Fibroblast of the aortic adventitia (primary cell): ENCODE data around the gene PFKFB1. TPM values are rescaled to one million over a fixed set of nuclear protein-coding genes. Genes with fewer than 3 reads are reported as not detected.

ENCODE experiments used
- DNase-seq: peaks from one replicate; pipeline ENCODE4 v3.0.0-alpha.2; 2010; ENCODE audit warnings: low read depth
- H3K4me3 ChIP-seq: 2 replicates; pipeline ENCODE4 v1.5.1; 2011; ENCODE audit warnings: low read depth, mild to moderate bottlenecking, control low read depth, low read length, moderate library complexity
- CTCF ChIP-seq: IDR thresholded peaks from 2 replicates; pipeline ENCODE4 v1.5.1; 2011; ENCODE audit warnings: mild to moderate bottlenecking, low read length, control low read depth, inconsistent platforms; ENCODE audit not compliant: insufficient read depth
- total RNA-seq: library from RNA; depleted of rRNA; stranded (reverse); fragments of >200 nt; gene quantifications from 2 replicates; pipeline ENCODE4 v1.2.3, GENCODE V29; 2012; ENCODE audit warnings: low replicate concordance

PFKFB1 gene
- total RNA-seq, 1 donor: 0.09 TPM

GRCh38 chrX:55007656-55008055 lies 13.7 kb upstream of the PFKFB1 start:
- TF ChIP-seq CTCF: no peak
- peak; percentile 73 for DNase-seq
- no peak overlapping the region for H3K4me3 ChIP-seq

GRCh38 chrX:55006827-55007621 lies 13.0 kb upstream of the PFKFB1 start:
- no peak for DNase-seq
- TF ChIP-seq CTCF: no peak
- H3K4me3 ChIP-seq: no peak overlapping the region

- no peak for DNase-seq
- TF ChIP-seq CTCF: no peak
- H3K4me3 ChIP-seq: no peak overlapping the region
Measured at GRCh38 chrX:55005256-55005655, 11.3 kb upstream of the PFKFB1 start.

- TF ChIP-seq CTCF: no peak
- H3K4me3 ChIP-seq: no peak overlapping the region
- no peak for DNase-seq
Measured at GRCh38 chrX:55004231-55004630, 10.2 kb upstream of the PFKFB1 start.

- peak; percentile 90 for DNase-seq
- peak within 1 kb of the TSS; percentile 80 for H3K4me3 ChIP-seq
- TF ChIP-seq CTCF: no peak
Measured at GRCh38 chrX:54999717-55000598, 6.0 kb upstream of the PFKFB1 start, which contains the start of gene APEX2. TSS of gene APEX2 (plus strand) at chrX:55000363. CDS start at chrX:55000423, 60 bp downstream.

- no peak for DNase-seq
- TF ChIP-seq CTCF: no peak
- H3K4me3 ChIP-seq: no peak overlapping the region
Measured at GRCh38 chrX:54995621-54996020, 1.6 kb upstream of the PFKFB1 start.
